UCSD-AML1 (cell line): ENCODE results near the gene ACSL1.
"Not testable (repeated sequence)": the region's sequence is repeated elsewhere in the genome, so short reads cannot be mapped to it uniquely, and the experiment has no call there.

Experiments
- DNase-seq: peaks from one replicate; lab custom pipeline; 2025; ENCODE audit not compliant: unreplicated experiment; lab: John Stamatoyannopoulos, UW

Gene ACSL1

GRCh38 chr4:184792950-184793555, 32.7 kb downstream of the ACSL1 start:
- DNase-seq = no peak

- no peak for DNase-seq
Observed at GRCh38 chr4:184792334-184792733, 33.4 kb downstream of the ACSL1 start.

DNA sequence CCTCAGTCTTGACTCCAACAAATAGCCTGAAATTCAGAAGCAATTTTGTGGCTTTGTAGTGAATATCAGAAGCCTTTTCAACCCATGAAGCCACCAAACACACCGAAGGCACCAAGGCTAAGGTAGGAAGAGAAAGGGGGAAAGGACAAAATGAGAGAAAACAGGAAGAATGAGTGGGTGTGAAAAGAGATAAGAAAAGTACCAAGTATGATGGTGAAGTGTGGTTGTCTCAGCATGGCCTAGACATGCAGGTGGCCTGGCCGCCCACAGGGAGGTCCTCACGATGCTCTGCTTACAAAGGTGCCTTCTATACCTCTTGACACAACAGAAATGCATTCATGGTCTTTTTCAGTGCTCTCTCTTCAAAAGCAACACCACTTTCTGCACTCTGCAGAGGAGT, 34.9 kb downstream of the ACSL1 start:
- no peak for DNase-seq

DNA sequence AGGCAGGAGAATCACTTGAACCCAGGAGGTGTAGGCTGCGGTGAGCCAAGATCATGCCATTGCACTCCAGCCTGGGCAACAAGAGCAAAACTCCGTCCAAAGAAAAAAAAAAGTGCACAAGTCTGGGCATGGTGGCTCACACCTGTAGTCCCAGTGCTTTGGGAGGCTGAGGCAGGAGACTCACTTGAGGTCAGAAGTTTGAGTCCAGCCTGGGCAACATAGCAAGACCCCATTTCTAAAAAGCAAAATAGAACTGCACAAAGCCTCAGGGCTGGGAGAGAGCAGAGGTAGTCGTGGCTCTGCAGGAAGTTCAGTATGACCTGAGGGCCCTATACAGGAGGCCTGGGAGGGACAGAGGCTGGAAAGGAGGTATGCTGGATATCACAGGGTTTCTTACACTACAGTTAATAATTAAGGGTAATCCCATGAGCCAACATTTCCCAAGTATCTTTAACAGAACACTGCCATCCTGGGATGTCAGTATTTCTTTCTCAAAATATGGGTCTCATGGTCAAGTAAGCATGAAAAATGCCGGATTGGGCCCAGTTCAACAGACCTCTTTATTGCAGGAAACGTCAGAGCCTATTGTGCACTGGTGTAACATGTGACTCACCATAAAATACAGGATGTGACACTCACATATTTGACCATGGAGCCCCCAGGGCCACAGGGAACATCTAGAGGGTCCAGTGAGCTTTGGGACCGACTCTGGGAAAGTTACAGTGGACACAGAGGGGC, 37.8 kb downstream of the ACSL1 start:
- no peak for DNase-seq

DNA sequence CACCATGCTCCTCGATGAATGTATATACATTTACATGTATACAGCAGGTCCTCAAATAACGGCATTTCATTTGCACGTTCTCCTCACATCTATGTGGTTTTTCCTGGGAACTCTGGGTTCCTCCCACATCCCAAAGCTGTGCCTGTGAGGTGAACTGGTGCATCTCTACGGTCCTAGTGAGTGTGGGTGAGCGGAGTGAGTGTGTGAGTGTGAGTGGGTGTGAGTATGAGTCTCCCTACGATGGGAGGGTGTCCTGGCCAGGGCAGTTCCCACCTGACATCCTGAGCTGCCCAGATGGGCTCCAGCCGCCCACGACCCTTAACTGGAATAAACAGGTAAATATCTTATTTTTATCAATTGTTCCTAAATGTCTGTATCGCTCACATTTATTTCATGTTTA, 40.0 kb downstream of the ACSL1 start:
- no peak for DNase-seq

- DNase-seq = no peak
Observed at GRCh38 chr4:184784628-184785257, 41.0 kb downstream of the ACSL1 start.

DNA sequence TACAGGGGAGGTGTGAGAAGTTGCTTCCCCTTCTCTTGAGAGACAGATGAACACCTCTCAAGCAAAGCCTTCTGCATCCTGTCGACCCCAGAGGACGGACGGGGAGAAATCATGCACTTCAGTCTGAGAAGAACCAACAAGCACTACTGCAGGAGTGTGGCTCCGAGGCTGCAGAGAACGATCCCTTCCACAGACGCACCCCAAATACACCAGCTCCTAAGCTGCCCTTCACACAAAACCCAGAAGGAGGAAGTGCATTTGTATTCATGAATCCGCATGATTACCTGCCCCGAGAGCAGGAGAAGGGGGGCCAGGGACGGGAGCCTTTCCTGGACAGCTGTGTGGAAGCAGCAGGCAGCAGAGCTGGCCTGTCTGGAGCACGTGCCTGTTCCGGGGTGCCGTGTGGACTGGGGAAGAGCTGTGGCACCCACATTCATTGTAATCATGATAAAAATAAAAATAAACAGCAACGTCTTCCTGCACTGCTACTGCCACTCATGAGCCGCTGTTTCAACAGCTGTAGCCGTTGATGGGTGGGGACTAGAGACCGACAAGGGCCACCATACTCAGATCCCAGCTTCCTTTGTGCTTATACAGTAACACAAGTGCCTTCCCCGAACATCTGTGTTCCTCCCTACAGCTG, 42.9 kb downstream of the ACSL1 start:
- no peak for DNase-seq

- DNase-seq = not testable (repeated sequence)
Observed at GRCh38 chr4:184779160-184779559, 46.6 kb downstream of the ACSL1 start.

DNA sequence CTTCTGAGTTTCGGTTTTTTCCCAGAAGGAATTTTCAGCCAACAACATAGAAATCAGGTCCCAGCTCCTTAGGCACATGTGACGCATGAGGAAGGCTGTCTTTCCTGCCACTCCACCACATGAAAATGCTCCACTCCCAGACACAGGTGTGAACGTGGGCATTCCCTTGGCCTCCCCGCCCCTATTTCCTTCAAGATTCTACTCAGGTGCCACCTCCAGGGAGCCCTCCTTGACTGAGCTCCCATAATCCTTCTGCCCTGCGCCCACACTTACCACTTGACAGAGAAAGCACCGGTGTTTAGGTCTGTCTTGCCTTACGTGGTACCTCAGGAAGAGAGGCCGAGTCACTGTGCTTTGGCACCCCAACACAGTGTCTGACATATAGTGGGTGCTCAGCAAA, 47.4 kb downstream of the ACSL1 start:
- no peak for DNase-seq

DNA sequence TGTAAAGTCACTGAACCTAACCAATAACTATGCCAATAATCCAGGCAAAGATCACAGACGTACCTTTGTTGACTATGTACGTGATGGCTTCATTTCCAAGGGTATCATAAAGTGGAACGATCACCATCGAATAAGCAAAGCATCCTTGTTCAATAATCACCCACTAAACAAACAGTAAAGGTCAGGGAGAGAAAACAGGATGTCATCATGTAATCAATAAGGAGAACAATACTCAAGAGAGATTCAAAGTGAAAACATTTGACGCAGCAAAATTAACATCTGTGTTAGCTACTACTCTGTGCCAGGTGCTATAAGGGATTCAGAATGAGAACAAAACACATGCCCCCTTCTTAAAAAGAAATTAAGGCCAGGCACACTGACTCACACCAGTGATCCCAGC, 48.9 kb downstream of the ACSL1 start:
- no peak for DNase-seq

- no peak for DNase-seq
Observed at GRCh38 chr4:184775854-184776555, 49.8 kb downstream of the ACSL1 start.

DNA sequence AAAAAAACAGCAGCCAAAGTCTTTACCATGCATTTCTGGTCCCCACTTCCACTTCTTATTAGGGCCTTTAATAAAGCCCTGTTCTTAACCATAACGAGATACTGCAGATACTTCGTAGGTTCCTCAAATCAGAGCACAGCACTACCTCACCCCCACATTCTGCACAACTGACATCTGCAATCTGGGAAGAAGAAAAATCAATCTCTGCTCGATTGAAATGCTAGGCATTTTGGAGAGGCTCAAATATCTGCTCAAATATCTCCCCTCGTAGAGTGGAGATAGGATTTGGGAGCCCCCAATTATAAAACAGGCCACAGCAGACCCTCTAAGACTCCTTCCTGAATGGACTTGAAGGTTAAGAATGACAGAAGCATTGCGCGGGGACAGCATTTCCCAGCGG, 51.6 kb downstream of the ACSL1 start:
- DNase-seq = no peak

DNA sequence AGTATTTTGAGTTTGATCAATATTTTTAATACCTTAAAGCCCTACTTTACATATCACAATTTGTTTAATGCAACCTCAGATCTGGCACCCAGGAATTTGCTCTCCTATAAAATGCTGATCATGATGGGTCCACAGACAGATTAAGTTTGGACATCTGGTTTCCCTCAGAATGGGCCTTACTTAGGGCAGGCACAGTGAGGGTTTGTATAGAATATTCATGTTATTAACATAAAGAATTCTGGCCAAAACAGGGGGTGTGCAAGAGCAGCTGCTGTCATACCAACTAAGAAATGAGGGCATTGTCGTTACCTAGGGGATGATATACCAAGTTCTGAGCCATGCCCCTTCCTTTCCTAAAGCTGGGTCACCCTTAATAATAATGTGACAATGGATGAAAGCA, 54.4 kb downstream of the ACSL1 start:
- no peak for DNase-seq

DNA sequence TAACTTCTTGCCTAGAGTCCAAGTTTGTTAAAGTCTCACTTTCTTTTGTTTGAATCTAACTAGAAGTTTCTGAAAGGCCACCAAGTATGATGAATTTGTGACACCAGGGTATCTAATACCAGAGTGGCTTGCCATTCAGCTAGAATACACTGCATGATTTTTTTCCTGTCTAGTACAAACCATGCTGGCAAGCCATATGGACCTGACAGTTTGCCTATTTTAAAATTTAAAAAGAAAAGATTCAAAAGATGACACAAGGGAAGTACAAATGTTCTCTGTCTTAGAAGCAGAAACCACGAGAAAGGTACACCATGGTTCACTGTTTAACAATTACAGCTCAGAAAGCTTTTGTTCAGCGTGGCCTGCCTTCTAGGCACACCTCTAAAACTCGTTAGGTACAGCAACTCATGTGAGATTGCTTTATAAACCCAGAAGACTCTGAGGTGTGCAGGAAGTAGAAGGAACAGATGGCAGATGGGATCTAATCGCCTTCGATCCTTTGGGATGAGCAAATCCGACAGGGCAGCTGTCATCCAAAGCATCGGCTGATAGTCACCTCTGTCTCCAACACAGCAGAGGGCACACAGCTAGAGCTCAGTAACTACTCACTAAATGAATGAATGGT, 56.5 kb downstream of the ACSL1 start:
- no peak for DNase-seq

- DNase-seq = no peak
Observed at GRCh38 chr4:184768296-184768695, 57.5 kb downstream of the ACSL1 start.

DNA sequence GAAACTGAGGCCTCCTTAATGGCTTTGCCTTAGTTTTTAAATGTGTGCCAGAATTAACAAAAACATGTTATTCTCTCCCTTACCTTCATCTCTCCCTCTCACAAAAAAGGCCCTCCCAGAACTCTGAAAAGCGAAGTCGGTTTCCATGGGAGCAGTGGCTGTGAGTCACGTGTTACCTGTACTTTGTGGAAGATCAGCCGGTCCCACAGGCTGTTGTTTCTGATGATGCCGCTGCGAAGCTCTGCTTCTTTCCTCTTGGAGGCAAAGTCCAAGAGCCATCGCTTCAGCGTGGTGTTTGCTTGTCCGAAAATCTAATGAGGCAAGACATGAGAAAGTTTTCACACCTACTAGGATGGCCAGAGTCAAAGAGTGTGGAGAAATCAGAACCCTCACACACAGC, 59.3 kb downstream of the ACSL1 start:
- no peak for DNase-seq

GRCh38 chr4:184765473-184766340, 60.1 kb downstream of the ACSL1 start:
- DNase-seq = no peak

GRCh38 chr4:184764601-184765000, 61.2 kb downstream of the ACSL1 start:
- no peak for DNase-seq

DNA sequence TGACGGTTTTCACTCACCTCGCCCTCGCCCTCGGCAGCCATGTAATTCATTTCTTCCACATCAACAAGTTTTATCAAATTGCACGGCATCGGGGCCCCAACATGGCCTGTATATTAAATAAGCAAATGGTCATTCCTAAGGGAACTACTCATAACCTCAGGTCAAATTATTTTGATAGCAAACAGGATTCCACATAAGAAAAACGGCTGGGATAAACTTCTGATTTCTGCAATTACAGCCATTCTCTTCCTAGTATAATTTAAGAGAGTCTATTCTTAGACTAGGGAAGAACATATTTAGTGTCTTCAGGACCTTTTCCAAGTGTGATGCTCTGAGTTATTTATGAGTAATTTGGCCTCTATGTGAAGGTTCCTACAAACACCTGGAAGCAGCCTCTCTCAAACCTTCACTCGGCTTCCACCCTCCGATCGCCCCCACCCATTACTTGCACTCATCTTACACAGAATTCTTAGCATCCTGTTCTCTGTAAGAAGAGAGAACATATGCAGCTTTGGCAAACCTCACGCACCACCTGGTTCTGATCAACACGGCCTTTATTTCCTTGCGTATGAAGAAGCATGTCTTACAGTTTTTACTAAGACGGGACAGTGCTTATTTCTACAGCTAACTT, 62.5 kb downstream of the ACSL1 start:
- DNase-seq = no peak

DNA sequence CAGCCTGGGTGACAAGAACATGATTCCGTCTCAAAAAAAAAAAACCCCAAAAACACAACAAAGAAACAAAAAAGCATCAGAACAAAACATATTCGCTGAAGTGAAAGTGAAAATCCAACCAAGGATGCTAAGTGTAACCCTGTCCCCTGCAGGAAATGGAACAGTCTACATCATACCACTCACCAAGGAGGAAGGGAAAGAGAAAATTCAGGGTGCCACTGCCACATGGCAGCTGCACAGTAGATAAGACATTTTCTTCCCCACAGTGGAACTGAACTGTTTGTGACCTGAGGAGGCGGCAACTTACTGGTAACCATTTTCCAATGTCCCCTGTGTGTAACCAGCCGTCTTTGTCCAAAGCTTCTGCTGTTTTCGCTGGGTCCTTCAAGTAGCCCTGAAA, 63.7 kb downstream of the ACSL1 start:
- DNase-seq = peak; percentile 29
